GM18520 (cell line): ENCODE data around the gene DSN1.

Experiments used
- ATAC-seq: cut with Tn5 transposase; IDR thresholded peaks from one replicate; pipeline ENCODE4 v1.9.1; 2021; ENCODE audit not compliant: unreplicated experiment

Gene DSN1

DNA sequence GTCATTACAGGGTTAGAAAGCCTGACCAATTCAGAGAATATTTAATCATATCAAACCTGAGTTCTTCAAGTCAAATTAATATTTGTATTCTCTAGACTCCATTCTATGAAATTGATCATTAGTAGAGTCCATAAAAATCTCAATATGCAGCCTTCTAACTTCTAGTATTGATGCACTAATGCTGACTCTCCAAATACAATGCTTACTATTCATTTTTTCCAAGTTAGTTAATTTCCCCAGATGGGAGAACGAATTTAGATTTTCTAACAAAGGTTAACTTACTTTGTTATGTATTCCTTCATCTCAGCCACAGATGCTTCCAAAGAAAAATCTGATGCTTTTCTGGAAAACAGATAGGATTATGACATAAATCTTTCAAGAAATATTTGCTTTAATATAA is 15.3 kb downstream of the DSN1 start:
- no peak for ATAC-seq

DNA sequence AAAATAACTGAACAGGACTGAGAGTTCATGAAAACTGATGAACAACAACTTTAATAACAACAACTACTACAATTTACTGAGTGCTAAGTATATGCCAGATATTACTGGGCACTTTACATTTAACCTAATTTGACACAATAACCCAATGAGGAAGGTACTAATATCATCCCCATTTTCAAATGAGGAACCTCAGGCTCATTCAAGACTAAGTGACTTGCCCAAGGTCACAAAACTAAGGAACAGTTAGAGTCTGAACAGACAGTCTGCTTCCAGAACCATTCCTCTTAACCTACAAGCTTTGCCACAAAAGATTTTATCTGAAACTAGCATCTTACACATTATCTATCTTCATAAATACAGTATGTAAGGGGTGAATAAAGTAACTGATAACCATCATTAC is 17.1 kb downstream of the DSN1 start:
- ATAC-seq = no peak

DNA sequence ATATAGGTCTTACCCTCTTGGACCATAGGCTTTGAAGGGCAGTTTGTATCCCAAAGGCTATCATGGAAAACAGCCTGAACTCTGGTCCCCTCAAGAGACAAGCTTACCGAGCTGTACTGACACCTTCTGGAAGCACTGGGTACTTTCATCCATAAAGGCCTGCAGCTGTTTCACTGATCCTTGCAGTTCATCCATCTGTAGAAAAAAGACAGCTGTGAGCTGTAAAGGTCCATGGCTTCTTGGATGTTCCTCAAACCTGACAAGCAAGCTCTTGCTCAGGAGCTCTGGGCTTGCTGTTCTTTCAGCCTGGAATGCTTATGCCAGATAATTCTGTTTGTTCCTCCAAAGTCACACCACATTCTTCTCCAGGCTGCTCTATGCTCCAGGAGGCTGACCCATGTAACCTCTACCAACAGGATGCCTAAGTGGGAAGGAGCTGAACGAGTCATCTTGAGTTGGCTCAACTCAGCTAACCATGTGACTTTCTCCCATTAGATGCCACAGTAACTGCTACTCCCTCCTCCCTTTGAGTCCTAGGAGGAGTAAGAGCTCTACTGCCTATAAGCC is 18.8 kb downstream of the DSN1 start:
- ATAC-seq = no peak

DNA sequence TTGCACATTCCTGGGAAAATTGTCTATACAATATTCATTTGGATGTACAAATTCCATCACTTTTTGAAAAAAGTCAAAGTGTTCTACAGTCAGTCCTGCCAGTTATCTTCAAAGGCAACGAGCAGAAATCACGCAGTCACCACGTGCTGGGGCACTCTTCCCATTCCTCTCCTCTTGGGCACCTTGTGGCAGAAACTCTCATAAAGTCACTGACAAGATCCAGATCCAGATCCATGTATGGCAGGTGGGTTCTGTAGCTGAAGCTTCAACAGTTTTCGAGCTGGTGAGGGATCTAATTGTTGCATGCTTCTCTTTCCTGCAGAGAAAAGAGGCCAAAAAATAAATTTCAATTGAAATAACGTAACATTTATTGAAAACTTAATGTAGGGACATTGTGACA is 21.0 kb downstream of the DSN1 start:
- no peak for ATAC-seq

DNA sequence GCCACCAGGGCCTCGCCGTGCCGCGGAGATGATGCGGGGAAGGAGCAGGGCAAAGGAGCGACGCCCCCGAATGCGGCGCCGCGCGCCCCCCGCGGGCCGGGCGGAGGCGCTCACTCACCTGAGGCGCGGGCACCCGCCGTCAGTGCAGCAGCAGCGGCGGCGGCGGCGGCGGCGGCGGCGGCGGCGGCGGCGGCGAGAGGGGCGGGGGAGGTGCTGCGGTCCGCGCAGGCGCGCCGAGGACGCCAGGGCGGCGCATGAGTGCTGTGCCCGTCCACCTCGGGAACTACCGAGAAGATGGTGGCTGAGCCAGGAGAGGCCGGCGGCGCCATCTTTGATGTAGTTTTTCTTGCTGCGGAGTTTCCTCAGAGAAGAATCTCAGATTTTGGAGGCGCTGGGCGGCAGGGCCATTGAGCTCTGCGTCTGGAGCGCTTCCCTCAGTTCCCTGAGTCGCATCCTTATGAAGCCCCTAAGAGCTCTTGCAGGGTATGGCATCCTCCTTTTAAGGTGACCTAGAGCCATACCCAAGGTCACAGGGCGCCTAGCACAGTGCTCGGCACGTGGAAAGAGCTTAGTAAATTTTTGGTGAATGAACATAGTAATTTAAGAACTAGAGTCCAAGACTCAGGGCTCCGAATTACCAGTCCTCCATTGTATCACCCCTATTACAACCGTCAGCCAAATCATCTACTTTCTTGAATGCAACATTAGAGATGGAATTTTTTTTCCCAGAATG is 27.5 kb downstream of the DSN1 start, which contains the start of gene NDRG3:
Gene NDRG3, minus strand, starts transcription at position 164 of the 733 bp plus-strand sequence. CDS start 24,355 bp downstream, outside the sequence.
- ATAC-seq = peak; percentile 84

DNA sequence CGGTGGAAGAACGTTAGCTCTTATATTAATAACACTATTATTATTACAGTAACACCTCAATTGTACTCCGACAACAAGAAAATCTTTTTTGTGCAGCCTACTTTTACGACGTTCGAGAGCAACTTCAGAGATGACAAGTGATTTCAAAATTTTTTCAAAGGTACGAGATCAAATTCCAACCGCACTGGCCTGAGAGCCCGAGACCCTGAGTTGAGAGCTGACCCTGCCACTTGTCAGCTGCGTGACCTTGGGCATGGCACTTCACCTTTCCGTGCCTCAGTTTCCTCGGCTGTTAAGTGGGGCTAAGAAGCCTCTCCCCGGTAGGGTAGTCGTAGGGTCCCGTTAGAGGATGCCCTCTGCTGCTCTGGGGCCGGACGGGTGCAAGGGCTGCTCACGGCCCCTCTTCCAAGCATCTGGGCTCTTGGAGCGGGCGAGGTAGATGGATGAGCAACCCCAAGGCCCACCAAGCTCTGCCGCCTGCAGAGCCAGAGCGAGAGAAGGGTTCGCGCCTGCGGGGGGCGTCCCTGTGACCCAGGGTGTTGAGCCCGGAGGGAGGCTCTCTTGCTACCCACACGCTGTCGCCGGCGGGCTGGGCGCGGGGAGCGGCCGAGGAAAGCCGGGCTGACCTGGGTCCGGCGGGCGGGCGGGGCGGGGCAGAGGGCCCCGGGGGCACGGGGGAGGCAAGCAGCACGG is 28.2 kb downstream of the DSN1 start:
- ATAC-seq = peak; percentile 2

DNA sequence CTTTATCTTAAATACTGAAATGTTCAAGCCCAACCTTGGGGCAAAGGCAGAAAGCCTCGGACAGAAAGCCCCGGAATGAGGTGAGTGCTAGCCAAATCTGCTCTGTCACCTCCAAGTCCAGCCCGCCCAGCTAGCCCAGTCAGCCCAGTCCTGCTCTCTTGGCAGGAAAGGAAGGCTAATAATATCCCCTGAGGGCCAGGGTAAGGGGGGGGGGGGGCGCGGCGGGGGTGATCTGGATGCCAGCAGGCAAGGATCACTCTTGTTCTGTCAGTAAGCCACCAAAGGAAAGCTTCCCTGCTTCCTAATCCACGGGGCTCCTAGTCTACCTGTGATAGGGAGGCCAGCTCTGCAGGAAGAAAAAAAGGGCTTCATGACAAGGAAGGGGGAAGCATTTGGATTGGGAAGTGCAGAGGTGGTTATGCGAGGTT is 28.8 kb downstream of the DSN1 start:
- ATAC-seq = no peak

DNA sequence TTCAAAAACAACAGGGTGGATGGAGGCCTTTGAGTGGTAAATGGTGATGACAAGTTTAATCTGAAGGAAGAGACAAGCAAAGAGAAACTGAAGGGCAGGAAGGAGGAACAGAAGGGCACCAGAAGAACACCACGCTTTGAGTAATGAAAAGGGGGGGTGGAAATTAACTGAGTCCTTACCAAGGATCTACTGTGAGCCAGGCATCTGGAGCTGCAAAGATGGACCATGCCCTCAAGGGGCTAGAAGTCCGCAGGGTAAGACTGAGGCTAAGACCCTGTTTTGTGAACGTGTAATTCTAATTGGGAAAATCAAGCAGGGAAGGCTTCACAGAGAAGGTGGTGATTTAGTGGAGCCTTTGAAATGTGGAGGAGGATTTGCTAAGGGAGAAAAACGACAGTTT is 29.3 kb downstream of the DSN1 start:
- no peak for ATAC-seq

DNA sequence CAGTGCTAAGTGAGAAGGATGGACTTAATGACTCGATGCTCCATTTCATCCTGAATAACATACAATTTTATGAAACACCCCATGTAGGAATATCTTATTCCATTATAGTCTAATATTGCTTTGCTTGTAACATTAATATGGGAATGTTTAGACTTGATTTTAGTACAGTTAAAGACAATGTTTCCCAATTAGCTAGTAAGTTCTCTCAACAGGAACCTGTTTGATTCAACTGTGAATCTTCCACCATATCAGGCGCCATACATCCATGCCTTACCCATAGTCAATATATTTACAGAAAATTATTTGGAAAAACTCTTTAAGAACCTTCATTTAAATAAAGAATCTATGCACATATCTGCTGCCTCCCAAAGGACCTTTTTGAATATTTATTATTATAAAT is 31.0 kb downstream of the DSN1 start:
- ATAC-seq = no peak

DNA sequence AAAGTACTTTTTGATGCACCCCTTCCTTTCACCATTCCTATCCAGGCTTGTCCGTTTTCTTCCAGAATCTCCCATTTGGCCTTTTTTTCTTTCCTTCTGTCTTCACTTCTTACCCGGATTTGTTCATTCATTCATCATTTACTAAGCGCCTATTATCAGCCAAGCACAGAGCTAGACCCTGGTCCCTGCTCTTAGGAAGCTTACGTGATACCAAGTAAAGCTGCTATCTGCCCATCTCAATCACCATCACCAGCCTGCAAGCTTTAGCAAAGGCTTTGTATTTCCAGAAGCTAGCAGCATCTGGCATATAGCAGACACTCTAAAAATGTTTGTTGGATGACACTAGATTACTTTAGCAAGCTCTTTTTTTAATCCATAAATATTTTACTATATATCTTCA is 32.5 kb downstream of the DSN1 start:
- no peak for ATAC-seq

DNA sequence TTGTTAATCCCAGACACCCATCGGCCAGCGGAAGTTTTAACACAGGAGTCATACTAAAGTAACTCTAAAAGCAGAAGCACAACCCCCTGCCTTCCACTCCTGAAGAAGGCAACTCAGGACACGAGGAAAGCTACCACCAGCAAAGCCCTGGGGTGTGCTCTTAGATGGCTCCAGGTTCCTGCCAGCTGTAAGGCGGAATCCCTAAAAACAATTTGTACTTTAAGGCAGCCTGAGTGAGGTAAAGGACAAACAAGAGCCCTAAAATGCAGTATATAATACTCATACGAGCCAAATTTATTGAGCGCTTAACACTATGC is 36.4 kb downstream of the DSN1 start:
- no peak for ATAC-seq

DNA sequence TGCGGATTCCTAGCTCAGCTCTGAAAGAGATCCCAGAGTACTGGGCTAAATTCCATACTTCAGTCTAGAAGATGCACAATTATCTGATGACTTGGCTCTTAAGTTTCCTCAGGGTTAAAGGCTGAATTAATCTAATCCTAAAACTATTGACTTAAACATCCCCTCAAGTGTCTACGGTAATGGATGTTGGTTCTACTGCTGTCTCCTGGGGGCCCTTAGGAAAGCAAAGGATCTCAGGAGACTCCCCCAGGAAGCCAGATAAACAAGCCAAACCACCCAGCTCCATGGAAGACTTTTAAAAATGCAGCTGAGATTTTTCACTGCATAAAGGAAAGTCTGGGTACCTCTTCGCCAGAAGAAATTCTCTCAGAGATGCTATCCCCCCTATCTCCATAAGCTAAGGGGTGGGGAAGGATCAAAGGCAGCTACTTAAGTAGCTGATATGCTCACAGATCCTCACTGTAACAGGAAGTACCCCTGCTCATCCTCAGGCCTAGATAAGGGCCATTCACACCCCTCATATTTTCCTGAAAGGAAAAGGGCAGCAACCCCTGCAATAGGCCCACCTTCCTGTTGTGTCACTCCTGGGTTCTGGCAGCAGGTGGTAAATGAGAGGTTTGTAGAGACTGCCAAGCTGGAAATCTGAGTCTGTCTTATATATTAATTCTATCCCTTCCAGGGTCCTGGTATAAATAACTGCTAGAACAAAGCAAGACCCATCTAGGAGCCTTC is 36.9 kb downstream of the DSN1 start:
- no peak for ATAC-seq

DNA sequence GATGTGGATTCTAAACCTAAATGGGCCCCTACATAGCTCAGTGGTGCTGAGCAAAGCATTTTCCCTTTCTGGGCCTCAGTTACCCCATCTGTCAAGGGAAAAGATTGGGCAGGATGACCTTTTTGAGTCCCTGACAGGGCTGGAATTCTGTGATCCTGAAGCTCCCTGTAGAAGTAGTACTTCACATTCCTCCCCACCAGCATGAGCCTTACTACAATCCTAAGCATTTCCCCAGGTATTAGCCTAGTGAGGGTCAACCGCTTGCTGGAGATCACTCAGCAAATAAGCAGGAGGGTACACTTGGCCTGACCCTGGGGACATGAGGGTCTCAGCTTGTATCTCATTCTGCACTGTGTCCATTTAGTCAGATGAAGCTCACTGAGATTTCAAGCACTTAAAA is 41.1 kb downstream of the DSN1 start:
- ATAC-seq = no peak

DNA sequence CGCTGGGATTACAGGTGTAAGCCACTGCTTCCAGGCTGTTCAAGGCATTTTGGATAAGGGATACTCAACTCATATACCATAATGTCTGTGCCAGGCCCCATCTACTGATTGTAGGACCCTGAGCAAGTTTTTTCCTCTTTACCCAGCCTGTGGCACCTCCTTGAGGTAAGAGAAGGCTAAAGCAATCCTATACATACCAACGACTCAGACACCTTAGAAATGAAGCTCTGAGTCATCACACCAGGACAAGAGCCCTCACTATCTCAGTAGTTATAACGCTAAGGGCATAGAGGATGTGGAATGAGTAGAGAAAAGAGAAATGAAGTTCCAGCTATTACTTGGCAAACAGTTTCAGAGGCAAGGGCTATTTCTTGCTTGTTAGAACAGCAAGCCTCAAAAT is 44.6 kb downstream of the DSN1 start:
- ATAC-seq = no peak

DNA sequence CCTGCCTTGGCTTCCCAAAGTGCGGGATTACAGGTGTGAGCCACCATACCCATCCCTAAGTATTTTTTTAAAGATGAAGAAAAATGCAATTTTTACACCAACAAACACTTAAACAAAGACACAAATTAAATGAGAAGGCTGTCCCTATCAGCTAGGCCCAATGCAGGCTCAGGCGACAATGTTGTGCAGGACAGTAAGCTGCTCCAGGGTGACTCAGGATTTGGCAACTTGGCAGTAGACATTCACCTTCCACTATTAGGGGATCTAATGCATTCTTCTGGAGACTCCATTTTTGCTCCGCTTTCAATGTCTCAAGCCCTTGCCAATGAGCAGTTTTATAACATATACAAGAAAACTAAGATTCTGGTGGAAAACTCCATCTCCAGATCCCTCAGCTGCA is 47.4 kb downstream of the DSN1 start:
- no peak for ATAC-seq

DNA sequence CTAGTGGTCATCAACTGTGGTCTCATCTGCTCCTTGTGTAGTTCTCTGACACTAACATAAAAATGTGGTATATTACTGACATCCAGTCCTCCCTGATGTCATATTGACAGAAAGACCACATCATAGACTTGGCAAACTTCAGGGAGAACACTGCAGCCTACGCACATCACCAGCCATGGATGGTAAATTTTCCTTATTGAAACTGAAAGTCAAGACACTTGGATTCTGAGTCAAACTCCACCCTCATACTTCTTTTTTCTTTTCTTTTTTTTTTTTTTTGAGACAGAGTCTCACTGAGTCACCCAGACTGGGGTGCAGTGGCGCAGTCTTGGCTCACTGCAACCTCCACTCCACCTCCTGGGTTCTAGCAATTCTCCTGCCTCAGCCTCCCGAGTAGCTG is 53.1 kb downstream of the DSN1 start:
- ATAC-seq = no peak

DNA sequence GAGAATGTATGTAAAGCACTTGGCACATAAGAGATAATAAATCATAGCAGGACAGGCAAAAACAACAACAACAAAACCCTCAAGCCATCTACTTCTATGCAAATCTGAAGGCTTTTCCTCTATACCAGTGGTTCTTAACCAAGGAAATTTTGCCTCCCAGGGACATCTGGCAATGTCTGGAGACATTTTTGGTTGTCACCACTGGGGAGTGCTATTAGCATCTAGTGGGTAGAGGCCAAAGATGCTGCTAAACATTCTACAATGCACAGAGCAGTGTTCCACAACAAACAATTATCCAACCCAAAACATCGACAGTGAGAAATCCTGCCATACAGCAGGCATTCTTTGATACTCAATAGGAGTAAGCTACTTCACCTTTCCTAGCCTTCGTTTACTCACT is 55.9 kb downstream of the DSN1 start:
- no peak for ATAC-seq

DNA sequence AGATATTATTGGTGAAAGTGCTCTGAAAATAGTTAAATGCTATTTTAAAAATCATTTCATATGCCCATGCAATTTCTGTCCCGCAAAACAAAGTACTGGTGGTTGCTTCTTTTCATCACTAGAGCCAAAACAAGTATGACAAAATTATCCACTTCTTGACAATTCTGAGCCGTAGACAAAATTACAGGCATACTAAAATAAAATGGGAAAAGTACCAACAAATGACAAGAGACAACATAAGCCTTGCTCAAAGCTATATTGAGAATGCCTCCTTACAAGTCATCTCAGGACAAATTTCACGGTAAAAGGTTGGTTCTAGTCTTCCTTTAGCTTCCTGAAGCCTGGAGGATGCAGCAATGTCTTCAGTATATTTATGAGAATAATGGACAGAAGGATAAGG is 56.5 kb downstream of the DSN1 start:
- ATAC-seq = no peak

DNA sequence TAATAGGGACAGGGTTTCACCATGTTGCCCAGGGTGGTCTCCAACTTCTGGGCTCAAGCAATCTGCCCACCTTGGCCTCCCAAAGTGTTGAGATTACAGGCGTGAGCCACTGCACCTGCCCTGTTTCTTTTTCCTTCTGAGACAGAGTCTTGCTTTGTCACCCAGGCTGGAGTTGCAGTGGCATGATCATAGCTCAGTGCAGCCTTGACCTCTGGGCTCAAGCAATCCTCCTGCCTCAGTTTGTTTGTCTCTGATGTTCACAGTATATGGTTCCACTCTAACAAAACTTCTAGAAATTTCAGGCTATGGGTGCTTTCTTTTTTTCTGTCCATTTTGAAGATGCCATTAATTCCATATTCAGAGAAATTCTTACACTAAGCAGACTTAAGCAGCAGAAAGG is 60.8 kb downstream of the DSN1 start:
- ATAC-seq = no peak

DNA sequence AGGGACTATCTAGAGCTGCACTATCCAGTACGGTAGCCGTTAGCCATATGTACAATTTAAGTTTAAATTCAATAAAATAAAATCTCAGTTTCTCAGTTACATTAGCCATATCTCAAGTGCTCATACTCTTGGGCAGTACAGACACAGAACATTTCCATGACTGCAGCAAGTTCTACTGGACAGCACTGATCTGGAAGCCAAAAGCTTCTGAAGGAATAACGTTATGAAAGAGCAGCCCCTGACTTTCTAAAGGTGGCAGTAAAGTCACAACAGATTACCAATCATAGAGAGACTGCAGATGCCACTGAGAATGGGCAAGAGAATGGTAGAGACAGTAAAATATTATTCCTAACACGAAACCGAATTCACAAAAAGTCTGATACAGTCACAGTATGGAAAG is 64.4 kb downstream of the DSN1 start:
- no peak for ATAC-seq

DNA sequence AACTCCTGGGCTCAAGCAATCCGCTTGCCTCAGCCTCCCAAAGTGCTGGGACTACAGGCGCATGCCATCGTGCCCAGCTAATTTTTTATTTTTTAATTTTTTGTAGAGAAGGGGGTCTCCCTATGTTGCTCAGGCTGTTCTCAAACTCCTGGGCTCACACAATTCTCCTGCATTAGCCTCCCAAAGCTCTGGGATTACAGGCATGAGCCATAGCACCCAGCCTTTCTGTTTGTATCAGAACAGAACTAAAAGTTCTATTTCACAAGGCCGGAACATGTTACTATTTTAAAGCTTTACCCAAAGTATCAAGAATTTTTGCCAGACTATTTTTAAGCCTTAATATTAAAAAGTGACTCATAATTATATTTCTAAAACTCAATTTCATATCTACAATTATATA is 70.0 kb downstream of the DSN1 start:
- no peak for ATAC-seq
